GM10266 (cell line): ENCODE measurements around the gene TMEM154.
A peak's percentile ranks its signal among the peaks of the same experiment; 100 is the strongest.

ENCODE experiments used
- DNase-seq: peaks from one replicate; pipeline ENCODE4 v3.0.0; 2012; ENCODE audit errors: extremely low spot score
- TF ChIP-seq, protein P1 (sequence below): IDR thresholded peaks from 2 replicates; pipeline ENCODE4 v1.5.1; 2012; ENCODE audit warnings: mild to moderate bottlenecking, low read depth; ENCODE audit not compliant: control insufficient read depth, insufficient read depth; ENCODE audit errors: missing control alignments

TMEM154 gene, protein sequence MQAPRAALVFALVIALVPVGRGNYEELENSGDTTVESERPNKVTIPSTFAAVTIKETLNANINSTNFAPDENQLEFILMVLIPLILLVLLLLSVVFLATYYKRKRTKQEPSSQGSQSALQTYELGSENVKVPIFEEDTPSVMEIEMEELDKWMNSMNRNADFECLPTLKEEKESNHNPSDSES

DNA sequence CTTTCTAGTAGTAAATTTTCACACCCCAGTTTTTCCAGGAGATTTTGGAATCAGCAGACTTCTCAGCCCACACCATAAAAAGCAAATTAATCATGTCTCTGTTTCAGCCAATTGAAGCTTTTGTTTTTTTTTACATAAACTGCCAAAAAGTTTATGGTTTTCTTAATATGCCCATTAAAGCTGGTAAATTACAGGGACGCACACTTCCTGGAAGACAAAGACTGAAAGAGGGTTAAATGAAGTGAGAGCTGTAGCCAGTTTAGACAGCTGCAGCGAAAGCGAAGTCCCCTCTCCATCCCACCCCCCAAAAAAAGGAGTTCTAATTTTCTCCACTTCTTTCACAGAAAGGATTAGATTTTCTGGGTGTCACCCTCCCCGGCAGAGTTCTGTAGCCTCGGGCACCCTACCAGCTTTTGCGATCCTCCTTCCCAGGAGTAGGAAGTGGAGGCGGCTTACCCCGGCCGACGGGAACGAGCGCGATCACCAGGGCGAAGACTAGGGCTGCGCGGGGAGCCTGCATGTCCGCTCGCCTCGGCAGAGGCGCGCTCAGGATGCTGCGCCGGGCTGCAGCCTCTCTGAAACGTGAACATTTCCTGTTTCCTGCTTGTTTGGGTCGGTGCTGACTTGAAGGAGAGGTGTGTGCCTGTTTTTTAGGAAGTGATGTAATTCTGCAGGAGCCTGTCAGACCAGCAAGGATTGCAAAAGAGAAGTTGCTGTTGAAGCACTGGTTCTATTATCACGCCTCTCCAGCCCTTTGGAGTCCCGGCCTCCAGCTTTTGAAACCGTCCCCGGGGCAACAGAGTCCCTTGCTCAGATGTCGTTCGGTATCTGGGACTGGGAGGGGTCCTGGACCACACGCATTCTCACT lies at the start of gene TMEM154:
TMEM154 (minus strand) TSS at position 584 of the 868 bp plus-strand sequence; CDS start at position 520, 64 bp downstream.
- peak; percentile 41 for DNase-seq
- TF ChIP-seq, protein P1, sequence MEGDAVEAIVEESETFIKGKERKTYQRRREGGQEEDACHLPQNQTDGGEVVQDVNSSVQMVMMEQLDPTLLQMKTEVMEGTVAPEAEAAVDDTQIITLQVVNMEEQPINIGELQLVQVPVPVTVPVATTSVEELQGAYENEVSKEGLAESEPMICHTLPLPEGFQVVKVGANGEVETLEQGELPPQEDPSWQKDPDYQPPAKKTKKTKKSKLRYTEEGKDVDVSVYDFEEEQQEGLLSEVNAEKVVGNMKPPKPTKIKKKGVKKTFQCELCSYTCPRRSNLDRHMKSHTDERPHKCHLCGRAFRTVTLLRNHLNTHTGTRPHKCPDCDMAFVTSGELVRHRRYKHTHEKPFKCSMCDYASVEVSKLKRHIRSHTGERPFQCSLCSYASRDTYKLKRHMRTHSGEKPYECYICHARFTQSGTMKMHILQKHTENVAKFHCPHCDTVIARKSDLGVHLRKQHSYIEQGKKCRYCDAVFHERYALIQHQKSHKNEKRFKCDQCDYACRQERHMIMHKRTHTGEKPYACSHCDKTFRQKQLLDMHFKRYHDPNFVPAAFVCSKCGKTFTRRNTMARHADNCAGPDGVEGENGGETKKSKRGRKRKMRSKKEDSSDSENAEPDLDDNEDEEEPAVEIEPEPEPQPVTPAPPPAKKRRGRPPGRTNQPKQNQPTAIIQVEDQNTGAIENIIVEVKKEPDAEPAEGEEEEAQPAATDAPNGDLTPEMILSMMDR = no peak

DNA sequence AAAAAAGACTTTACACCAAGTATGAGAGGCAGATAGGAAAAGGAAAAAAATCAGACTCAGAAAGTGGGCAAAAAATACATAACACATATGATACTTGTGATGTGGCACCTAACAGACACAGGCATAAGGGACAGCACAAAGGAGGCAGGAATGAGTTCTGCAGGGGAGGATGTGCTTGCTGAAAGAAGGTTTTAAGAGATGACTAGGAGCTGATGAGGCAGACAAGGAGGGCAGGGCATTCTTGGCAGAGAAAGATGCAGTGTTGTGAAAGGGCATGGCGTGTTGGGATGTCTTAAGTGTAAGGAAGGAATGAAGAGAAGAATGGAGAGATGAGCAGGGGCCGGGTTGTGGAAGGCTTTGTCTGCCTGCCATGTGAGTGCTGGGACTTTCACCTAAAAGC lies 49.7 kb upstream of the TMEM154 start:
- DNase-seq = no peak
- TF ChIP-seq, protein P1 = no peak

DNA sequence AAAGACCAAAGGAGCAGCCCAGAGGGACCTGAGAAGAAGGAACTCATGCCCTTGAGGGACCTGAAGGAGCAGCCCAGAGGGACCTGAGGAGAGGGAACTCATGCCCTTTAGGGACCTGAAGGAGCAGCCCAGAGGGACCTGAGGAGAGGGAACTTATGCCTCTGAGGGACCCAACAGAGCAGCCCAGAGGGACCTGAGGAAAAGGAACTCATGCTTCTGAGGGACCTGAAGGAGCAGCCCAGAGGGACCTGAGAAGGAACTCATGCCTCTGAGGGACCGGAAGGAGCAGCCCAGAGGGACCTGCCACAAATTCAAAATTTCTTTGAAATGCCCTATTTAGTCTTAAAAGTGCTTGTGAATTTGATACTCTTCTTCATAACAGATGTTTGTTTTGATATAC lies 48.5 kb upstream of the TMEM154 start:
- DNase-seq = no peak
- TF ChIP-seq, protein P1 = no peak

DNA sequence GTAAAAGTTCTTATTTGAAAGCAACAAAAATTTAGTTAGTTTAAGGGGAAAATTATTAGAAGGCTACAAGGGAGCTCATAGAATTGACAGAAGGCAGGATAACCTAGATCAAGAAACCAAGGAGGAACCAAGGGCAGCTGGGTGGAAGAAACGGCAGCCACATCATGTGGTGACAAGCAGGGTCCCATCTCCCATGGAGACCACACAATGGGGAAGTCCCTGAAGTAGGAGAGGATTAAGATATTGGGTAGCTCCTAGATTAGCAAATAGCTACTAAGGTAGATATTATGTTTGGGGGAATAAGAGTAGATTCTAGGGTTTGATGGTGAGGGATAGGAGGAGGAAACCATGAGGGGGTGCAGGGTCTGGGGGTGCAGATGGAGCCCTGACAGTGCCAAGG lies 48.0 kb upstream of the TMEM154 start:
- TF ChIP-seq, protein P1 = no peak
- no peak for DNase-seq

DNA sequence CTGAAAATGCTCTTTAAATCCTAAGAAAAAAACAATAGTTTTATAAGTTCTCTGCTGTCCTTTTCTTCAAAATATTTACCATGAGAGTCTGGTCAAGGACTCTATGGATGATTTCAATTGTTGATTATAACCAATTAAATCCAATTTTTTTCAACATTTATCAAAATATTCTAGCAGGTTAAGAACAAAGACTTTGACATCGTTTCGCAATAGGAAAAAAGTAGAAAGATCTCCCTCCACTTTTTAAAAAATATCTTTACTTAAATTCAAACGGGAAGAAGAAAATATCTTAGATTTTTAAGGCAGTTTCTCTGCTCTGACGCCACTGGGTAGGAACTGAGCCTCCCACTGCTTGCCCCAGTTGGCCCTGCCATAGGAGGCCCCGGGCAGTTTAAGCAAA lies 44.7 kb upstream of the TMEM154 start:
- no peak for DNase-seq
- TF ChIP-seq, protein P1 = no peak

DNA sequence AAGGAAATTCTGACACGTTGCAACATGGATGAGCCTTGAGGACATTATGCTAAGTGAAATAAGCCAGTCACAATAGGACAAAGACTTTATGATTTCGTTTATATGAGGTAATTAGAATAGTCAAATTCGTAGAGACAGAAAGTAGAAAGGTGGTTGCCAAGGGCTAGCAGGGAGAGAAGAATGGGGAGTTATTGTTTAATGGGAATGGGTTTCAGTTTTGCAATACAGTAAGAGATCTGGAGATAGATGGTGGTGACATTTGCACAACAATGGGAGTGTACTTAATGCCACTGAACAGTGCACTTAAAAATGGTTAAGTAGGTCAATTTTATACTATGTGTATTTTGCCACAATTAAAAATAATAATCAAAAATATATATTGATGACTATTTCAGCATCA lies 43.4 kb upstream of the TMEM154 start:
- TF ChIP-seq, protein P1 = no peak
- no peak for DNase-seq
